Measurements from ENCODE around the gene WDR27.

GRCh38 chr6:169627736-169628607, 73.9 kb downstream of the WDR27 start:
- no peak for TF ChIP-seq CTCF (IDR thresholded peaks at IDR 0.05)
- no peak for TF ChIP-seq POLR2A (IDR thresholded peaks at IDR 0.05)

Data from heart left ventricle (tissue), 13 donors.